SK-N-MC (cell line): Measurements from ENCODE around the gene NPTX1.
A peak's percentile ranks its signal among the peaks of the same experiment; 100 is the strongest.

ENCODE experiments used
- DNase-seq: peaks from one replicate; pipeline ENCODE4 v3.0.0-alpha.2; 2011; ENCODE audit warnings: low read depth, low spot score
- H3K27ac ChIP-seq: fragments of 200-600 bp; sonication (generic); 2 replicates; pipeline ENCODE4 v1.5.1; 2016; ENCODE audit warnings: mixed run types
- H3K36me3 ChIP-seq: fragments of 200-600 bp; sonication (generic); 2 replicates; pipeline ENCODE4 v1.6.1; 2017; ENCODE audit warnings: antibody characterized with exemption, low read length, mixed read lengths; ENCODE audit not compliant: insufficient read depth
- H3K4me3 ChIP-seq: fragments of 200-600 bp; sonication (generic); 2 replicates; pipeline ENCODE4 v1.5.1; 2016
- H3K9ac ChIP-seq: fragments of 200-600 bp; sonication (generic); 2 replicates; pipeline ENCODE4 v1.8.0; 2017; ENCODE audit warnings: mixed run types, mixed read lengths; ENCODE audit not compliant: insufficient read length
- H3K9me3 ChIP-seq: fragments of 200-600 bp; sonication (generic); 2 replicates; pipeline ENCODE4 v1.6.1; 2017; ENCODE audit warnings: low read depth, mild to moderate bottlenecking, antibody characterized with exemption, low read length, moderate library complexity, mixed read lengths
- EZH2 ChIP-seq: fragments of 200-600 bp; sonication (generic); IDR thresholded peaks from one replicate; pipeline ENCODE4 v1.6.1; 2017; ENCODE audit warnings: antibody characterized with exemption
- FOXP2 ChIP-seq: optimal IDR thresholded peaks from 2 replicates; pipeline ENCODE3; 2011; ENCODE audit warnings: mild to moderate bottlenecking, moderate library complexity; ENCODE audit not compliant: insufficient read depth; ENCODE audit errors: extremely low read length, control extremely low read depth
- POLR2AphosphoS5 ChIP-seq: IDR thresholded peaks from 2 replicates; pipeline ENCODE4 v1.6.1; 2012; ENCODE audit warnings: mild to moderate bottlenecking, low read depth, low read length, borderline replicate concordance

The NPTX1 gene

GRCh38 chr17:80476877-80477646 lies 655 bp upstream of the NPTX1 start:
- H3K9ac ChIP-seq, result no peak overlapping the region
- no peaks in the 10 kb centered on the region for H3K36me3 ChIP-seq
- peak overlapping the region; percentile 49 for H3K4me3 ChIP-seq
- H3K9me3 ChIP-seq, result no peaks in the 10 kb centered on the region
- TF ChIP-seq EZH2 (peak; percentile 48), POLR2AphosphoS5 (no peak)
- no peak overlapping the region for H3K27ac ChIP-seq
- DNase-seq, result no peak

- Histone ChIP-seq H3K36me3 (no peaks in the 10 kb centered on the region), H3K27ac (no peak overlapping the region), H3K4me3 (no peak overlapping the region), H3K9me3 (no peaks in the 10 kb centered on the region), H3K9ac (no peak overlapping the region)
- DNase-seq, result no peak
- TF ChIP-seq EZH2, result peak; percentile 84
- TF ChIP-seq POLR2AphosphoS5, result no peak
Observed at GRCh38 chr17:80474961-80475909, 1.2 kb downstream of the NPTX1 start.

DNA sequence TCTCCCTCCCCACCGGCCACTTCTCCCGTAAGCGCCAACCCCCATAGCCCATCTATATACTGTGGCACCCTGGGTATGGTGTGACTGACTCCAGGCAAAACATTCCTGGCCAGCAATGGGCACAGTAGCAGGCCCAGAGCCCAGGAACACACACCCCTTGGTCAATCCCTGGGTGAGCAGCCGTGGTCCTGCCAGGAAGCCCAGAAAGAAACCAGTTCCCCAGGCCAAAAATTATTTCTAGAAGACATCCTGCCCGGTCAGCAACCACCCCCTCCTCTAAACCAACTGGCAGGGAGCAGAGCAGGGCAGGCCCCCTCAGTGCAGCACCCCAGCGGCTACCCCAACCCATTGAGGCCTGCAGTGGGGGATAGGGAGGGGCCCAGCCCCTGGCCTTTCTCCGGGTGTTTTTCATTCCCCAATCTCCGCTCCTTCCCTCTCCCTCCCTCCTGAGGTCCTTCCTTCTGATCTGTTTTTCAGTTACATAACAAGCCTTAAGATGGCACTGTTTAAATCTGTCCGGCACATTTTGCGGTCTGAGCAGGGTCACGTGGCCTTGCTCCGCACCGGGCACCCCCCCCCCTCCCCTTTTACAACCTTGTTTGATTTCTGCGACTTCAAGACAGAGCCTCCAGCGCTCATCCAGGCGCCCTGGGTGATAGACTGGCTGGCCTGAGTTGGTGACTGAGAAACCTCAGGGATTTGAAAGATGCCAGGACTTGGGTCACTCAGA lies 2.0 kb downstream of the NPTX1 start:
- H3K36me3 ChIP-seq, result no peaks in the 10 kb centered on the region
- no peak for TF ChIP-seq POLR2AphosphoS5
- no peak for TF ChIP-seq FOXP2
- no peak for TF ChIP-seq EZH2
- H3K4me3 ChIP-seq, result no peak overlapping the region
- H3K9ac ChIP-seq, result no peak overlapping the region
- no peak overlapping the region for H3K27ac ChIP-seq
- H3K9me3 ChIP-seq, result no peaks in the 10 kb centered on the region
- DNase-seq, result no peak

DNA sequence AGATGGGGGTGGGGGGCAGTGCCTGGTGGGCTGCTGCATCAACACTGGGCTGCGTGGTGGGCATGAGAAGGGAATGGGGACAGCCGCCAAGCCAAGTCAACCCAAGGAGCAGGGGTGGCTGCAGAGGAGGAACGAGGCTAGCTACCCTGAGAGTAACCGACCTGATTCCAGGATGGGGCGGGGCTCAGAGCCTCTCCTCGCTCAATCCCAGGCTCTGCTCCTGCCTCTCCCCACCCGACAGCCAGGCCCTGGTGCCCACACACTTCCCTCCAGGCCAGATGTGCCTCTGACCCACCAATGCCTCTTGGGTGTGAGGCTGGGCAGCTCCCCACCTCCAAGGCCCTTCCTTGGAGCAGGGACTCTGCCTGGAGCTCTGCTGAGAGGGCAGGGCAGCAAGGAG lies 2.7 kb downstream of the NPTX1 start:
- no peak overlapping the region for H3K4me3 ChIP-seq
- H3K9me3 ChIP-seq, result no peaks in the 10 kb centered on the region
- TF ChIP-seq FOXP2, result no peak
- no peak for TF ChIP-seq POLR2AphosphoS5
- TF ChIP-seq EZH2, result no peak
- no peak for DNase-seq
- no peak overlapping the region for H3K27ac ChIP-seq
- H3K9ac ChIP-seq, result no peak overlapping the region
- no peaks in the 10 kb centered on the region for H3K36me3 ChIP-seq

- no peaks in the 10 kb centered on the region for H3K36me3 ChIP-seq
- no peak overlapping the region for H3K4me3 ChIP-seq
- TF ChIP-seq POLR2AphosphoS5, result no peak
- TF ChIP-seq EZH2, result no peak
- TF ChIP-seq FOXP2, result no peak
Observed at GRCh38 chr17:80472996-80473395, 3.4 kb downstream of the NPTX1 start.

GRCh38 chr17:80471922-80472321 lies 4.5 kb downstream of the NPTX1 start:
- Histone ChIP-seq H3K27ac (no peak overlapping the region), H3K36me3 (no peaks in the 10 kb centered on the region), H3K9me3 (no peaks in the 10 kb centered on the region), H3K4me3 (no peak overlapping the region), H3K9ac (no peak overlapping the region)
- TF ChIP-seq FOXP2 (no peak), EZH2 (no peak), POLR2AphosphoS5 (no peak)
- DNase-seq, result no peak

More at GRCh38 chr17:80472996-80473395, 3.4 kb downstream of the NPTX1 start:
- Histone ChIP-seq H3K27ac (no peak overlapping the region), H3K9me3 (no peaks in the 10 kb centered on the region), H3K9ac (no peak overlapping the region)
- no peak for DNase-seq

DNA sequence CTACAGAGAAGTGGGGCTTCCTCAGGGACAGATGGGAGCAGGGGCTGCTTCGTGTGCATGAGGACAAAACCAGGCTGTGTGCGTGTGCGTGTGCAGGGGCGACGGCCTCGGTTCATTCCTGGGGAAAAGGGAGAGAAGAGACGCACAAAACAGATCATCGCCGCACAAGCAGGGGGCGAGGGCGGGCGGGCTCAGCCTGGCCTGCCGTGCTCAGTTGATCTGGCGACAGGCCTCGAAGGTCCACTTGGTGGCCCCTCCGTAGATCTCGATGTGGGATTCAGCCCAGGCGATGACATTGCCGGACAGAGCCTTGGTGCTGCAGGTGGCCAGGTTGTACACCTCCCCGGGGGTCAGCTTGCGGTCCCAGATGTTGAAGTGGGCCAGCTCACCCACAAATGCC lies 5.8 kb downstream of the NPTX1 start:
- Histone ChIP-seq H3K9me3 (no peaks in the 10 kb centered on the region), H3K4me3 (no peak overlapping the region), H3K27ac (no peak overlapping the region), H3K36me3 (no peaks in the 10 kb centered on the region), H3K9ac (no peak overlapping the region)
- no peak for DNase-seq
- TF ChIP-seq POLR2AphosphoS5 (no peak), EZH2 (no peak), FOXP2 (no peak)

GRCh38 chr17:80469667-80470066 lies 6.7 kb downstream of the NPTX1 start:
- Histone ChIP-seq H3K9me3 (no peaks in the 10 kb centered on the region), H3K36me3 (no peaks in the 10 kb centered on the region), H3K9ac (no peak overlapping the region), H3K4me3 (no peak overlapping the region), H3K27ac (no peak overlapping the region)
- TF ChIP-seq FOXP2 (no peak), POLR2AphosphoS5 (no peak), EZH2 (no peak)
- DNase-seq, result no peak
